ENCODE data around the gene ACSM6.

DNA sequence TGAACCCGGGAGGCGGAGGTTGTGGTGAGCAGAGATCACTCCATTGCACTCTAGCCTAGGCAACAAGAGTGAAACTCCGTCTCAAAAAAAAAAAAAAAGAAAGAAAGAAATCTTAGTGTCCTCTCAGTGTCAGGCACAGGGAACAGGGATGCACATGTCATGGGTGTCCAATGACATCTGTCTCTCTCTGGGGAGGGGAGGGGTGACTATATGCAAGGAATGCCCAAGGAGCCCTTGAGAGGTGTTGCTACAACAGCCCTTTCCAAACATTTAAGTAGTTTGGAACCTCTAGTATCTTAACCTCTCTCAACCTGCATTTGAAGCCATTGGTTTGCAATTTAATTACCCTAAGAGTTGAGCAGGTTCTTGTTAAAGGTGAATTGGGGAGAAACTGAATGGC is 67.9 kb downstream of the ACSM6 start:
- TF ChIP-seq POLR2A (IDR thresholded peaks at IDR 0.05), result no peak
- TF ChIP-seq, protein P1, sequence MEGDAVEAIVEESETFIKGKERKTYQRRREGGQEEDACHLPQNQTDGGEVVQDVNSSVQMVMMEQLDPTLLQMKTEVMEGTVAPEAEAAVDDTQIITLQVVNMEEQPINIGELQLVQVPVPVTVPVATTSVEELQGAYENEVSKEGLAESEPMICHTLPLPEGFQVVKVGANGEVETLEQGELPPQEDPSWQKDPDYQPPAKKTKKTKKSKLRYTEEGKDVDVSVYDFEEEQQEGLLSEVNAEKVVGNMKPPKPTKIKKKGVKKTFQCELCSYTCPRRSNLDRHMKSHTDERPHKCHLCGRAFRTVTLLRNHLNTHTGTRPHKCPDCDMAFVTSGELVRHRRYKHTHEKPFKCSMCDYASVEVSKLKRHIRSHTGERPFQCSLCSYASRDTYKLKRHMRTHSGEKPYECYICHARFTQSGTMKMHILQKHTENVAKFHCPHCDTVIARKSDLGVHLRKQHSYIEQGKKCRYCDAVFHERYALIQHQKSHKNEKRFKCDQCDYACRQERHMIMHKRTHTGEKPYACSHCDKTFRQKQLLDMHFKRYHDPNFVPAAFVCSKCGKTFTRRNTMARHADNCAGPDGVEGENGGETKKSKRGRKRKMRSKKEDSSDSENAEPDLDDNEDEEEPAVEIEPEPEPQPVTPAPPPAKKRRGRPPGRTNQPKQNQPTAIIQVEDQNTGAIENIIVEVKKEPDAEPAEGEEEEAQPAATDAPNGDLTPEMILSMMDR (IDR thresholded peaks at IDR 0.05), result no peak

All from body of pancreas (tissue), 4 donors.